ENCODE data around the gene HTR2B. TPM values are rescaled to one million over a fixed set of nuclear protein-coding genes. Genes with fewer than 3 reads are reported as not detected.

HTR2B gene
- total RNA-seq, 1 experiment from 2014 or later, result not detected

DNA sequence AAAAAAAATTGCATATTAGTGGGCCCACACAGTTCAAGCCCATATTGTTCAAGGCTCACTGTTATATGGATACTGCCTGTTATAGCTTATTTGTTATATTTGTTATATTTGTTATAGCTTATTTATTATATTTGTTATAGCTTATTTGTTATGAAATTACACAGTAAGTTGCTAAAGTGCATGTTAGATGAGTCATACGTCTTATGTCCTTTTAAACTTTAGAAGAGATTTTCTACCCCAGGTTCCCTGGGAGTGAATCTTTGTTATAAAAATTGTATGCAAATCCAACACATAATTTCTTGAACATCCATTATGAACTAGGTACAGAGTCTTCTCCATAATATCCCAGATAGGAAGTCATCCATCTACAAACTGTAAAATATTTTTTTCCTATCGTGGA is 22.1 kb downstream of the HTR2B start:
- ChIA-PET POLR2A (no interaction called here), CTCF (interaction anchor here (1.3 to 2.5 kb wide), 3 partner anchors 14 to 91 kb away, joined by 3 to 12 read pairs (median 11); no protein-coding TSS in a partner anchor), RAD21 (ENCODE audit: low non-redundant PET in 1 of 2, low total read pairs in 2 of 2, uncharacterized antibody in 2 of 2, unreplicated experiment in 2 of 2) (no interaction called here)
- Histone ChIP-seq H3K27me3 (ENCODE audit: insufficient read depth, low read length) (no peaks in the 10 kb centered on the region), H2AFZ (ENCODE audit: low read depth, low read length, poor library complexity, severe bottlenecking) (no peak overlapping the region), H3K4me1 (ENCODE audit: control insufficient read depth in 1 of 2, insufficient read depth in 2 of 2, low read length in 2 of 2) (peaks cover 7 to 22% of the 10 kb centered on the region in 2 experiments), H3K36me3 (ENCODE audit: control insufficient read depth in 1 of 2, insufficient read depth in 2 of 2, low read length in 2 of 2) (no peaks in the 10 kb centered on the region), H3K9me2 (ENCODE audit: insufficient read depth) (no peaks in the 10 kb centered on the region), H3K9ac (ENCODE audit: low read length) (no peak overlapping the region), H3K27ac (ENCODE audit: low read depth, low read length) (no peak overlapping the region), H3K79me2 (ENCODE audit: insufficient read depth, low read length) (peaks cover 50% of the 10 kb centered on the region), H3K4me2 (ENCODE audit: low read length) (no peak overlapping the region), H3K4me3 (replicated peaks in 1 of 2; ENCODE audit: low read depth in 1 of 2, low read length in 2 of 2) (no peak overlapping the region), H3K9me3 (ENCODE audit: control insufficient read depth in 1 of 2, insufficient read depth in 1 of 2, low read depth in 1 of 2, low read length in 2 of 2) (no peaks in the 10 kb centered on the region), H4K20me1 (ENCODE audit: insufficient read depth) (0 out of 2 replicates have a peak, but pooled peaks cover 4% of the 10 kb centered on the region)
- ATAC-seq (no peak), DNase-seq (ENCODE audit: low read depth, low spot score) (no peak)
- intact Hi-C loops (cut with micrococcal nuclease), result loop anchor here (5.0 kb wide), 1 partner anchor 280 kb away; no protein-coding TSS in a partner anchor
- BruUV-seq (replicated peaks), result no TSS peak
- TF ChIP-seq, protein P1, sequence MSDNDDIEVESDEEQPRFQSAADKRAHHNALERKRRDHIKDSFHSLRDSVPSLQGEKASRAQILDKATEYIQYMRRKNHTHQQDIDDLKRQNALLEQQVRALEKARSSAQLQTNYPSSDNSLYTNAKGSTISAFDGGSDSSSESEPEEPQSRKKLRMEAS (IDR thresholded peaks at IDR 0.05), result no peak
- TF ChIP-seq, protein P2, sequence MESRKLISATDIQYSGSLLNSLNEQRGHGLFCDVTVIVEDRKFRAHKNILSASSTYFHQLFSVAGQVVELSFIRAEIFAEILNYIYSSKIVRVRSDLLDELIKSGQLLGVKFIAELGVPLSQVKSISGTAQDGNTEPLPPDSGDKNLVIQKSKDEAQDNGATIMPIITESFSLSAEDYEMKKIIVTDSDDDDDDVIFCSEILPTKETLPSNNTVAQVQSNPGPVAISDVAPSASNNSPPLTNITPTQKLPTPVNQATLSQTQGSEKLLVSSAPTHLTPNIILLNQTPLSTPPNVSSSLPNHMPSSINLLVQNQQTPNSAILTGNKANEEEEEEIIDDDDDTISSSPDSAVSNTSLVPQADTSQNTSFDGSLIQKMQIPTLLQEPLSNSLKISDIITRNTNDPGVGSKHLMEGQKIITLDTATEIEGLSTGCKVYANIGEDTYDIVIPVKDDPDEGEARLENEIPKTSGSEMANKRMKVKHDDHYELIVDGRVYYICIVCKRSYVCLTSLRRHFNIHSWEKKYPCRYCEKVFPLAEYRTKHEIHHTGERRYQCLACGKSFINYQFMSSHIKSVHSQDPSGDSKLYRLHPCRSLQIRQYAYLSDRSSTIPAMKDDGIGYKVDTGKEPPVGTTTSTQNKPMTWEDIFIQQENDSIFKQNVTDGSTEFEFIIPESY (IDR thresholded peaks at IDR 0.05; ENCODE audit: extremely low read depth, insufficient replicate concordance, low read length), result no peak
- TF ChIP-seq, protein P3, sequence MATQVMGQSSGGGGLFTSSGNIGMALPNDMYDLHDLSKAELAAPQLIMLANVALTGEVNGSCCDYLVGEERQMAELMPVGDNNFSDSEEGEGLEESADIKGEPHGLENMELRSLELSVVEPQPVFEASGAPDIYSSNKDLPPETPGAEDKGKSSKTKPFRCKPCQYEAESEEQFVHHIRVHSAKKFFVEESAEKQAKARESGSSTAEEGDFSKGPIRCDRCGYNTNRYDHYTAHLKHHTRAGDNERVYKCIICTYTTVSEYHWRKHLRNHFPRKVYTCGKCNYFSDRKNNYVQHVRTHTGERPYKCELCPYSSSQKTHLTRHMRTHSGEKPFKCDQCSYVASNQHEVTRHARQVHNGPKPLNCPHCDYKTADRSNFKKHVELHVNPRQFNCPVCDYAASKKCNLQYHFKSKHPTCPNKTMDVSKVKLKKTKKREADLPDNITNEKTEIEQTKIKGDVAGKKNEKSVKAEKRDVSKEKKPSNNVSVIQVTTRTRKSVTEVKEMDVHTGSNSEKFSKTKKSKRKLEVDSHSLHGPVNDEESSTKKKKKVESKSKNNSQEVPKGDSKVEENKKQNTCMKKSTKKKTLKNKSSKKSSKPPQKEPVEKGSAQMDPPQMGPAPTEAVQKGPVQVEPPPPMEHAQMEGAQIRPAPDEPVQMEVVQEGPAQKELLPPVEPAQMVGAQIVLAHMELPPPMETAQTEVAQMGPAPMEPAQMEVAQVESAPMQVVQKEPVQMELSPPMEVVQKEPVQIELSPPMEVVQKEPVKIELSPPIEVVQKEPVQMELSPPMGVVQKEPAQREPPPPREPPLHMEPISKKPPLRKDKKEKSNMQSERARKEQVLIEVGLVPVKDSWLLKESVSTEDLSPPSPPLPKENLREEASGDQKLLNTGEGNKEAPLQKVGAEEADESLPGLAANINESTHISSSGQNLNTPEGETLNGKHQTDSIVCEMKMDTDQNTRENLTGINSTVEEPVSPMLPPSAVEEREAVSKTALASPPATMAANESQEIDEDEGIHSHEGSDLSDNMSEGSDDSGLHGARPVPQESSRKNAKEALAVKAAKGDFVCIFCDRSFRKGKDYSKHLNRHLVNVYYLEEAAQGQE (IDR thresholded peaks at IDR 0.05; ENCODE audit: low read depth), result no peak
- TF ChIP-seq JUND (IDR thresholded peaks at IDR 0.05) (no peak), SRF (IDR thresholded peaks at IDR 0.05; ENCODE audit: low read depth) (no peak), SP1 (IDR thresholded peaks at IDR 0.05; ENCODE audit: low read depth) (no peak), SIN3A (IDR thresholded peaks at IDR 0.05; ENCODE audit: low read depth) (no peak), ELF1 (IDR thresholded peaks at IDR 0.05; ENCODE audit: borderline replicate concordance, low read depth) (no peak), EGR1 (IDR thresholded peaks at IDR 0.05; ENCODE audit: low read depth) (no peak), EZH2phosphoT487 (IDR thresholded peaks at IDR 0.05; ENCODE audit: borderline replicate concordance) (no peak), RAD21 (IDR thresholded peaks at IDR 0.05; ENCODE audit: low read depth) (no peak), YY1 (IDR thresholded peaks at IDR 0.05; ENCODE audit: extremely low read depth, insufficient replicate concordance, low read depth, low read length) (no peak)
- TF ChIP-seq, protein P4, sequence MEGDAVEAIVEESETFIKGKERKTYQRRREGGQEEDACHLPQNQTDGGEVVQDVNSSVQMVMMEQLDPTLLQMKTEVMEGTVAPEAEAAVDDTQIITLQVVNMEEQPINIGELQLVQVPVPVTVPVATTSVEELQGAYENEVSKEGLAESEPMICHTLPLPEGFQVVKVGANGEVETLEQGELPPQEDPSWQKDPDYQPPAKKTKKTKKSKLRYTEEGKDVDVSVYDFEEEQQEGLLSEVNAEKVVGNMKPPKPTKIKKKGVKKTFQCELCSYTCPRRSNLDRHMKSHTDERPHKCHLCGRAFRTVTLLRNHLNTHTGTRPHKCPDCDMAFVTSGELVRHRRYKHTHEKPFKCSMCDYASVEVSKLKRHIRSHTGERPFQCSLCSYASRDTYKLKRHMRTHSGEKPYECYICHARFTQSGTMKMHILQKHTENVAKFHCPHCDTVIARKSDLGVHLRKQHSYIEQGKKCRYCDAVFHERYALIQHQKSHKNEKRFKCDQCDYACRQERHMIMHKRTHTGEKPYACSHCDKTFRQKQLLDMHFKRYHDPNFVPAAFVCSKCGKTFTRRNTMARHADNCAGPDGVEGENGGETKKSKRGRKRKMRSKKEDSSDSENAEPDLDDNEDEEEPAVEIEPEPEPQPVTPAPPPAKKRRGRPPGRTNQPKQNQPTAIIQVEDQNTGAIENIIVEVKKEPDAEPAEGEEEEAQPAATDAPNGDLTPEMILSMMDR (IDR thresholded peaks at IDR 0.05 in 2 of 3, conservative IDR thresholded peaks at IDR 0.05 in 1 of 3; ENCODE audit: borderline replicate concordance in 1 of 3, insufficient read depth in 1 of 3, low read depth in 2 of 3, low read length in 2 of 3), result no peak
